ENCODE results near the gene OR52K1. TPM values are rescaled to one million over a fixed set of nuclear protein-coding genes. Genes with fewer than 3 reads are reported as not detected.
"Not testable (repeated sequence)": the region's sequence is repeated elsewhere in the genome, so short reads cannot be mapped to it uniquely, and the experiment has no call there.

Gene OR52K1
- total RNA-seq, 2 donors from 2014 or later = not detected

DNA sequence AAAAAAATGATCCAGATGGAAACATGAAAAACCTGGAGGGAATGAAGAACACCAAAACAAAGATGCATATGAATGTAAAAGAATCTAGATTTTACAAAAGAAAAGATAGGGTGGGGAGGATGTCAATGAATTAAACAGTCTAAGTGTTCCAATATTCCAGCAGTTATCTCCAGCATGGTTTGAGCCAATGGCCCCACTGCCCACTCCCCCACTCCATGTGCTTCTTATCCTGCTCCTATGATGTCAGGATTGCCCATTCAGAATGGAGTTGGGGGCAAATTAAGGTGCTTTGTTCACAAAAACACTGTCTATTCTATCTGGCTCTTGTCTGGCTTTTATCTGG, 1.2 kb upstream of the OR52K1 start:
- H3K4me1 Mint-ChIP-seq = no peaks in the 10 kb centered on the region
- Histone ChIP-seq H3K9me3 (ENCODE audit: control insufficient read depth, low read length) (no peaks in the 10 kb centered on the region), H3K9ac (ENCODE audit: extremely low read depth, low read length, poor library complexity, severe bottlenecking) (no peak overlapping the region), H3K27me3 (ENCODE audit: control insufficient read depth, insufficient read depth, low read length, poor library complexity, severe bottlenecking) (no peaks in the 10 kb centered on the region), H3K4me1 (ENCODE audit: control insufficient read depth, insufficient read depth, low read length) (no peaks in the 10 kb centered on the region), H3K4me3 (ENCODE audit: low read length) (no peak overlapping the region), H3K27ac (ENCODE audit: low read depth, low read length) (no peak overlapping the region), H3K36me3 (ENCODE audit: control insufficient read depth, insufficient read depth, low read length) (no peaks in the 10 kb centered on the region)
- no peaks in the 10 kb centered on the region for H3K27me3 Mint-ChIP-seq (ENCODE audit: insufficient read depth)
- TF ChIP-seq, protein P1, sequence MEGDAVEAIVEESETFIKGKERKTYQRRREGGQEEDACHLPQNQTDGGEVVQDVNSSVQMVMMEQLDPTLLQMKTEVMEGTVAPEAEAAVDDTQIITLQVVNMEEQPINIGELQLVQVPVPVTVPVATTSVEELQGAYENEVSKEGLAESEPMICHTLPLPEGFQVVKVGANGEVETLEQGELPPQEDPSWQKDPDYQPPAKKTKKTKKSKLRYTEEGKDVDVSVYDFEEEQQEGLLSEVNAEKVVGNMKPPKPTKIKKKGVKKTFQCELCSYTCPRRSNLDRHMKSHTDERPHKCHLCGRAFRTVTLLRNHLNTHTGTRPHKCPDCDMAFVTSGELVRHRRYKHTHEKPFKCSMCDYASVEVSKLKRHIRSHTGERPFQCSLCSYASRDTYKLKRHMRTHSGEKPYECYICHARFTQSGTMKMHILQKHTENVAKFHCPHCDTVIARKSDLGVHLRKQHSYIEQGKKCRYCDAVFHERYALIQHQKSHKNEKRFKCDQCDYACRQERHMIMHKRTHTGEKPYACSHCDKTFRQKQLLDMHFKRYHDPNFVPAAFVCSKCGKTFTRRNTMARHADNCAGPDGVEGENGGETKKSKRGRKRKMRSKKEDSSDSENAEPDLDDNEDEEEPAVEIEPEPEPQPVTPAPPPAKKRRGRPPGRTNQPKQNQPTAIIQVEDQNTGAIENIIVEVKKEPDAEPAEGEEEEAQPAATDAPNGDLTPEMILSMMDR (conservative IDR thresholded peaks at IDR 0.05) = no peak
- no peak for DNase-seq
- no peak overlapping the region for H3K4me3 Mint-ChIP-seq
- H3K36me3 Mint-ChIP-seq (ENCODE audit: low read depth) = no peaks in the 10 kb centered on the region
- H3K27ac Mint-ChIP-seq = no peak overlapping the region
- H3K9me3 Mint-ChIP-seq = no peaks in the 10 kb centered on the region

DNA sequence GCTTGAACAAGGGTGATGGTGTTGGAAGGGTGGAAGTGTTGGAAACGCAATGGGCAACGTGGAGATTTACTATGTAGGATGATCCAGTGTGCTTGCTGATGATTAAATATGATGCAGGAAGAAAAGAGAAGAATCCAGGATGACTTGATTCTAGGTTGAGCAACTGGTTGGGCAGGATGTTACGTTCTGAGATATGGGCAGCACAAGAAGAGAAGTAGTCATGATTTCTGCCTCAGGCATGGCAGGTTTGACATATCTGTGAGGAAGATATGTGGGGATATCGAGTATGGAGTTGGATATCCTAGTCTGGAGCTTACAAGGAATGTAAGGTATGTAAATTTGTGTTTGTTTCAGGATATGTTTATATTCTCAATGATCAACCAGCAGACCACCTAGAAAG, 1.9 kb downstream of the OR52K1 start:
- 90 to 97% methylated on average over 3 to 4 of the region's 4 CpGs for WGBS, 2 experiments (ENCODE audit: insufficient coverage in 1 of 2, insufficient read length in 1 of 2)

DNA sequence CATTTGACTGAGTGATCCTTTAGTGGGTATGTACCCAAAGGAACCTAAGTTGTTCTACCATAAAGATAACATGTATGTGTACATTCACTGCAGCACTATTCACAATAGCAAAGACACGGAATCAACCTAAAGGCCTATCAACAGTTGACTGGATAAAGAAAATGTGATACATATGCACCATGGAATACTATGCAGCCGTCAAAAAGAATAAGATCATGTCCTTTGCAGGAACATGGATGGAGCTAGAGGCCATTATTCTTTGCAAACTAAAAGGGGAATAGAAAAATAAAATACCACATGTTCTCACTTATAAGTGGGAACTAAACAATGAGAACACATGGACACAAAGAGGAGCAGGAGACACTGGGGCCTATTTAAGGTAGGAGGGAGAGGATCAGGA, 9.0 kb downstream of the OR52K1 start:
- H3K4me1 Mint-ChIP-seq; H3K27ac Mint-ChIP-seq; H3K36me3 ChIP-seq (ENCODE audit: control insufficient read depth, insufficient read depth, low read length); H3K36me3 Mint-ChIP-seq (ENCODE audit: low read depth); H3K9ac ChIP-seq (ENCODE audit: extremely low read depth, low read length, poor library complexity, severe bottlenecking); H3K4me1 ChIP-seq (ENCODE audit: control insufficient read depth, insufficient read depth, low read length); H3K27ac ChIP-seq (ENCODE audit: low read depth, low read length); H3K4me3 ChIP-seq (ENCODE audit: low read length); H3K9me3 Mint-ChIP-seq; H3K9me3 ChIP-seq (ENCODE audit: control insufficient read depth, low read length); DNase-seq; H3K27me3 Mint-ChIP-seq (ENCODE audit: insufficient read depth); H3K4me3 Mint-ChIP-seq; H3K27me3 ChIP-seq (ENCODE audit: control insufficient read depth, insufficient read depth, low read length, poor library complexity, severe bottlenecking): not testable (repeated sequence)
- WGBS, 2 experiments (ENCODE audit: insufficient coverage in 1 of 2, insufficient read length in 1 of 2) = 85% methylated on average over 2 of the region's 2 CpGs

More for the DNA sequence above, 1.9 kb downstream of the OR52K1 start:
- Mint-ChIP-seq H3K36me3 (ENCODE audit: low read depth) (no peaks in the 10 kb centered on the region), H3K9me3 (no peaks in the 10 kb centered on the region), H3K27ac (no peak overlapping the region), H3K4me3 (no peak overlapping the region), H3K27me3 (ENCODE audit: insufficient read depth) (no peaks in the 10 kb centered on the region), H3K4me1 (no peaks in the 10 kb centered on the region)
- Histone ChIP-seq H3K36me3 (ENCODE audit: control insufficient read depth, insufficient read depth, low read length) (no peaks in the 10 kb centered on the region), H3K9ac (ENCODE audit: extremely low read depth, low read length, poor library complexity, severe bottlenecking) (no peak overlapping the region), H3K4me3 (ENCODE audit: low read length) (no peak overlapping the region), H3K27ac (ENCODE audit: low read depth, low read length) (no peak overlapping the region), H3K4me1 (ENCODE audit: control insufficient read depth, insufficient read depth, low read length) (no peaks in the 10 kb centered on the region), H3K9me3 (ENCODE audit: control insufficient read depth, low read length) (no peaks in the 10 kb centered on the region), H3K27me3 (ENCODE audit: control insufficient read depth, insufficient read depth, low read length, poor library complexity, severe bottlenecking) (no peaks in the 10 kb centered on the region)
- TF ChIP-seq, protein P1 (conservative IDR thresholded peaks at IDR 0.05) = no peak
- no peak for DNase-seq

DNA sequence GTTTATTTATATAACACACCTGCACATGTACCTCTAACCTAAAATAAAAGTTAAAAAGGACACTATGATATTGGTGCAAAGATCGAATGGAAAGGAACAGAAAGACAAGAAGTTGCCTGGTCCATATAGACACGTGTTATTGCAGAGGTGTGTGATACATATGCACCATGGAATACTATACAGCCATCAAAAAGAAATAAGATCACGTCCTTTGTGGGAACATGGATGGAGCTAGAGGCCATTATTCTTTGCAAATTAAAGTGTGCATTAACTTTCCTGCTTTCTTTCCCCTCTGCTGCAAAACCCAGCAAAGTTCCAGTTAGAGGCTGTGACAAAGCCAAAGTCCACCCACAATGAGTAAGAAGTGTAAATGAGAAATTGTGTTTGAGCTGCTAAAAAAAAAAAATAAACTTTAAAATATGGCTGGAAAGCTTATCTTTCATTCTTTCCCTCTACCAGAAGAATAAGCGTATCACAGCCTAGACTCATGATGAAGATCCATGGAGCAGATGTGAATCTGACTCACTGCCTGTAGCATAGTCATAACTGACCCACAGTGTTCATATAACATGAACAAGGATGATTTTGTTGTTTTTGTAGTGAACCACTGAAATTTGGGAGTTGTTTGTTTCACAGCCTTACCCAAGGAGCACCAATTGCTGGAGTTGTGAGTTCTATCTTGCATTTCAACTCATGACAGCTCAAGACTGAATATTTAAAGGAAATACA, 9.6 kb downstream of the OR52K1 start:
- H3K27ac Mint-ChIP-seq = no peak overlapping the region
- no peak overlapping the region for H3K9ac ChIP-seq (ENCODE audit: extremely low read depth, low read length, poor library complexity, severe bottlenecking)
- H3K36me3 Mint-ChIP-seq (ENCODE audit: low read depth) = no peaks in the 10 kb centered on the region
- no peaks in the 10 kb centered on the region for H3K36me3 ChIP-seq (ENCODE audit: control insufficient read depth, insufficient read depth, low read length)
- H3K9me3 Mint-ChIP-seq = peaks cover 3% of the 10 kb centered on the region
- H3K27me3 Mint-ChIP-seq (ENCODE audit: insufficient read depth) = peaks cover 2% of the 10 kb centered on the region
- peaks cover 6% of the 10 kb centered on the region for H3K27me3 ChIP-seq (ENCODE audit: control insufficient read depth, insufficient read depth, low read length, poor library complexity, severe bottlenecking)
- no peaks in the 10 kb centered on the region for H3K4me1 Mint-ChIP-seq
- H3K4me3 Mint-ChIP-seq = no peak overlapping the region
- H3K4me1 ChIP-seq (ENCODE audit: control insufficient read depth, insufficient read depth, low read length) = no peaks in the 10 kb centered on the region
- DNase-seq = no peak
- H3K27ac ChIP-seq (ENCODE audit: low read depth, low read length) = no peak overlapping the region
- H3K9me3 ChIP-seq (ENCODE audit: control insufficient read depth, low read length) = peaks cover 6% of the 10 kb centered on the region
- no peak overlapping the region for H3K4me3 ChIP-seq (ENCODE audit: low read length)
- 82% methylated on average over 3 to 4 of the region's 4 CpGs for WGBS, 2 experiments (ENCODE audit: insufficient coverage in 1 of 2, insufficient read length in 1 of 2)
- TF ChIP-seq, protein P1 (conservative IDR thresholded peaks at IDR 0.05) = no peak
